HG03045 (cell line): ENCODE measurements around the gene MAOB.
"Not testable (repeated sequence)": the region's sequence is repeated elsewhere in the genome, so short reads cannot be mapped to it uniquely, and the experiment has no call there.

Source experiments
- ATAC-seq: cut with Tn5 transposase; IDR thresholded peaks from one replicate; pipeline ENCODE4 v1.9.1; 2021; ENCODE audit warnings: mild to moderate bottlenecking, moderate library complexity; ENCODE audit not compliant: unreplicated experiment

Gene MAOB

DNA sequence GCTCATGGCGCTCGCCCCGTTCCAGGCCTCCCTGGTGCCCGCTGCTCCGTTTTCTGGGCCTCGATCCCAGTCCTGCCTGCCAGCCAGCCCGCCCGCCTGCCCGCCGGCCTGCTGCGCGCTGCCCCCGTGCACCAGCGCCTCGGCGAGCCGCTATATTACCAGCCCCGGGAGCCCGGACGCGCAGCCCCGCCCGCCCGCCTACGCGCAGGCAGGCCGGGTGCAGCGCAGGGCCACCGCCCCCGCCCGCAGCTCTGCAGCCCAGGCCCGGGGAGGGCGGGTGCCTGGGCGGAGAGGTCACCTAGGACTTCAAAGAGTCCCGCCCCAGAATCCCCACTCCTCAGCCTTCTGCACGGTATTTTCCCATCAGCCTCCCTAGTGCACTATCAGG is at the start of gene MAOB:
Gene MAOB (minus strand): TSS at position 157 of the 388 bp plus-strand sequence. CDS start 151 bp downstream, at position 6.
- ATAC-seq, result no peak

GRCh38 chrX:43922032-43922431 is 39.8 kb upstream of the MAOB start:
- not testable (repeated sequence) for ATAC-seq

DNA sequence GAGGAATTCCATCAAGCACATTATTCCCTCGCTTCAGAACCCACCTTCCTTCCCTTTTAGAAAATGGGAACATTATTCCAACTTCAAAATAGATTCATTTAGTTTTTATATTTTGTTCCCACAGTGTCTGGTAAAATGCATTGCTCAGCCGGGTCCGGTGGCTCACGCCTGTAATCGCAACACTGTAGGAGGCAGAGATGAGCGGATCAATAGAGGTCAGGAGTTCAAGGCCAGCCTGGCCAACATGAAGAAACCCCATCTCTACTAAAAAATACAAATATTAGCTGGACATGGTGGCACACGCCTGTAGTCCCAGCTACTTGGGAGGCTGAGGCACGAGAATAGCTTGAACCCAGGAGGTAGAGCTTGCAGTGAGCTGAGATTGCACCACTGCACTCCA is 28.5 kb upstream of the MAOB start:
- ATAC-seq, result not testable (repeated sequence)

- no peak for ATAC-seq
Observed at GRCh38 chrX:43910012-43910411, 27.8 kb upstream of the MAOB start.

DNA sequence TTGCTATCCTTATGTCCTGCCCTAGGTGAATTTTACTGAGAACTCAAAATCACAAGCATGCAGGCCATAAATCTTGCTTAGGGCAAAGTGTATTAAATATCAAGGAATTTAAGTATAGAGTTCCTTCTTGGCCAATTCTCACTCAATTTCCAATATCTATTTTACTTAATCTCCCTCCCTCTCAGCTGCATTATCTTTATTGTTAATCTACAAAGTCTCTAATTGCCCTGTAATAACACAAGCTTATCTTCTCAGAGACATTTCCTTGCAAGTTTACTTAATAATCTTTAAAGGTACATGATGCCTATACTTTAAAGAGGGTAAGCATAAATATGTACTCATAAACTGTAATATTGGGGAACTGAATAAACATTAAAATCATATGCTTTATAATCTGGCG is 26.9 kb upstream of the MAOB start:
- no peak for ATAC-seq

GRCh38 chrX:43899878-43900815 is 17.9 kb upstream of the MAOB start:
- no peak for ATAC-seq

- no peak for ATAC-seq
Observed at GRCh38 chrX:43898406-43899035, 16.3 kb upstream of the MAOB start.

- ATAC-seq, result no peak
Observed at GRCh38 chrX:43897290-43897689, 15.0 kb upstream of the MAOB start.

DNA sequence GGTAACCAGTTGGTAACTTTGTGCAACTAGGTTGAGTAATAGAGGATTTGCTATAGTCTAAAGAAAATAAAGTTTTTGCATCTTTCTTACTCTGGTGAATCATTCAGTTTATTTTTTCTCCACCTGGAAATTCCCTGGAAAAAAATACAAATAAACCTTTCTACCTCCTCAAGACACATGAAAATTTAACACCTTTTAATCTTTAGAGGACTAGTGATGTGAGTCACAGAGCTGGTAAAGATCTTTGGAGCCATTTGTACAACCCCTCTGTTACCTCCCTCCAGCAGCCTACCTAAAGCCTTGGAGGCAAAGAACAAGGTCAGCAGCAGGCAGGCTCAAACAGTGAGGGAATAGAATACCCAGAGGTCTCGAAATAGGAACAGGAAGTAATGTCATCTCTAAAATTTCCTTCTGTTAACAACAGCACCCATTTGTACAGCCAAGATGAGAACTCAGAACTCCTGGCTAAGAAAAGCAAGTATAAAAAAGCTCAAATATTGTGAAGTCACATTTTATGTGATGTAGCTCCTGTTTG is 10.2 kb upstream of the MAOB start:
- no peak for ATAC-seq

GRCh38 chrX:43885617-43886016 is 3.4 kb upstream of the MAOB start:
- no peak for ATAC-seq

DNA sequence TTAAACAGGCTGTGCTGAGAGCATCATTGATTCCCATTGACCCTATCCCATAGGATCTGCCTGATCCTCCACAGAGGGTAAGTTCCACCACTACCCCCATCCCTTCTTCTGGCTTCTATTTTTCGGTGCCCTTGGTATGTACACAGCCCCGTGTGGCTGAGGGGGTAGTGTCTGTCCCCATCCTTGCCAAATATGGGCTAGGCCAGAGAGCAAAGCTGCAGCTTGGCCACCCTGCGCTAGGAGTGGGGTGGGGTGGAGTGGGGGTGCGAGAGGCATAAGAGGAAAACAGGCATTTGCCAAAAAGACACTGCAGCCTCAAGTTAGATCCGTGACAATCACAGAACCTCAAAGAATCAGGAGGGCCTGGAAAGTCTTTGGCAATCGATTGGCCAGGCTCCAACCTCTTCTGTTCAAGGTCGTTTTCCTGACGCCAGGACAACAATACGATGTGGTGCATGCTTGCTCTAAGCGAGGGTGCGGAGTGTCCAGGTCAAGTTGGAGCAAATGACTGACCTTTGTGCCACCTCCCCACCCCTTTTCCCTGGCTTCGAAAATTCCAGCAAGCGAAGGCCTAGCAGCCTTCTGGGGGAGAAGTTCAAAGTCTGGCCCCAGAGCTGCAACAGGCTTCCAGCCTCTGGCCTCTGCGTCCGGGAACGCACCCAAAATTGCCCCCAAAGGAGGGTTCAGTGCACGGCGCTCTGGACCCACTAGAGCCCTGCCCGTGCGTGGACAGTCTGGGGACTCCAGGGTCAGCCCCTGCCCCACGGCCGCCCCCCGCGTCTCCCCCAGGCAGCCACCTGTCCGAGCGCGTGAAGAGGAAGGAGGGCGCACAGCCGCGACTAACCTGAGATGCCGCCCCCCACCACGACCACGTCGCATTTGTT is 598 bp downstream of the MAOB start:
- ATAC-seq, result no peak

DNA sequence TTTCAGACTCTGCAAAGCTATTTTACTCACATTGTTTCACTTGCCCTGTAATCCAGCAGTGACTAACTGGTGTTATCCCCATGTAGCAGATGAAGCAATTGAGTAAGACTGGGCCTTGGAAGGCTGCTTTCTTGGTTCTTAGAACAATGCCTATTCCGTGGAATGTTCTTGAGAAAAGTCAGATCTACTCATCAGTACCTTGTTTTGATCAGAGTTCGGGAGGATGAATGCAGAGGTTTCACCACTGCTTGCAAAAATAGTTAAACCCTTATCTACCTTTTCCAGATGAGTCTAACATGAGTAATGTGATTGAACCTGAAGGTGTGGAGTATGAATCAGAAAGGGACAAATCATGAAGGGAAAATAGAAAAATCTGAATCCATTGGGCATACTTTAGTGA is 1.8 kb downstream of the MAOB start:
- no peak for ATAC-seq

- no peak for ATAC-seq
Observed at GRCh38 chrX:43878906-43879526, 3.2 kb downstream of the MAOB start.

GRCh38 chrX:43876680-43877079 is 5.6 kb downstream of the MAOB start:
- ATAC-seq, result no peak

DNA sequence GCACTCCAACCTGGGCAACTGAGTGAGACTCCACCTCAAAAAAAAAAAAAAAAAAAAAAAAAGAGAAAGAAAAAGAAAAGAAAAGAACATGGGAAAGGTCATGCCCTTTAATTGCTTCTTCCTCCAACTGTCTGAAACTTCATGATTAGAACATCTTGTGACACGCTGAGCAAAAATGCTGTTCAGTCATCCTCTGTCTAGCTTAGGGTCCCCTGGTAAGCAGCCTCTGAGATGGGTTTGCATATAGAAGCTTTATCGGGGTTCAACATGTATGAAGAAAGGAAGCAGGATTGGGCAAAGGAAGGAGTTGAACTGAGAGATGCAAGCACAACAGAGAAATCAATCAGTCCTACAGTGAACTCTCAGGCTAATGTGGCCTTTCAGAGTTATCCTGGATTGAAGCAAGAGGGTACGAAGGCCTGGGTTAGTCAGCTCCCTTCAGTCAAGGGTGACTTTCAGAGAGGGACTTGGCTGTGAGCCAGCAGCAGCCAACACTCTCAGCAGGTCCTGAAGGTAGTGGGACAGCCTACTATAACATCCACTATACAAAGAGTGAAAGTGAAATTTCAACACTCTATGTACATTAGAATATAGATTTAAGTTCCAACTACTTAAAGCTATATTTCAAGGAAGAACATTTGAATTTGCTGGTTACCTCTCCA is 11.4 kb downstream of the MAOB start:
- ATAC-seq, result no peak

GRCh38 chrX:43870011-43870410 is 12.2 kb downstream of the MAOB start:
- no peak for ATAC-seq

DNA sequence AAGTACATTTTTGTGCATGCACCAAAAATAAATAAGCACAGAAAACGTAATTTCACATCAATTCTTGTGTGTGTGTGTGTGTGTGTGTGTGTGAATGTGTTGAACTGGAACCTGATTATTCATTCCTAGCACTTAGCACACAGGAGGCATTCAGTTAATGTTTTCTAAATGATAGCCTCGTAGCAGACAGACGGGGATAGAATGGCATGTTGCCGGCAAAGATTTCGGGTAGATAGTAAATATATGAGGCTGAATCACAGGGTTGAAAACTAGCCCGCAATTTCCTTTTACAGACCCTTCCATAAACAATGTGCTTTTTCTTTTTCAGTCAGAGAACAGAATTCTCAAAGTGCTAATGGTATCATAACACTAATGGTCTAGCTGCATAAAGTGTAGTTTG is 13.5 kb downstream of the MAOB start:
- ATAC-seq, result no peak

DNA sequence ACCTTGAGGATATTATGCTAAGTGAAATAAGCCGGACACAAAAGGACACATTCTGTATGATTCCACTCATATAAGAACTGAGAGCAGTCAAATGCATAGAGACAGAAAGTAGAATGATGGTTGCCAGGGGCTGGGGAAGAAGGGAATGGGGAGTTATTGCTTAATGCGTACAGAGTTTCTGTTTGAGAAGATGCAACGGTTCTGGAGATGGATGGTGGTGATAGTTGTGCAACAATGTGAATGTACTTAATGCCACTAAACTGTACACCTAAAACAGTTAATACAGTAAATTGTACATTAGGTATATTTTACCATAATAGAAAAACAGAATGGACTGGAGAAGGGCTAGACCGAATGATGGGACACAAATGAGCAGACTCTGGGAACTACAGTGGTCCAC is 15.8 kb downstream of the MAOB start:
- no peak for ATAC-seq

- ATAC-seq, result no peak
Observed at GRCh38 chrX:43865791-43866190, 16.5 kb downstream of the MAOB start.

DNA sequence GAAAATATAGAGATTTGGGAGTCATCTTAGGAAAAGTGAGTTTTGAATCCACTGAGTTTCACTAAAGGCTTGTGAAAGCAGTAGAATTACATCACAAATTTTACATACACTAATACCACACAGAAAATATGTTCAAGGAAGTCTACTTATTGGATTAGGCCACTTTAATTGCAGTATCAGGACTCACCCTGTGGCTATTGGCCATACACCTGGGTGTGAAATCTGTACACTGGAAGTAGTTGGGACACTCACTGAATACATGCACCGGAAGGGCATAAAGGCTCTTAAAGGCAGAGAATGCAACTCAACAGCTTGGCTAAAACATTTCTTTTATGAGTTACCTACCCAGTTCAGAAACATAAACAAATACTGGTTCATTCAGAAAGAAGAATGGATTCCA is 19.8 kb downstream of the MAOB start:
- ATAC-seq, result no peak
